ENCODE measurements around the gene FBLN5.

DNA sequence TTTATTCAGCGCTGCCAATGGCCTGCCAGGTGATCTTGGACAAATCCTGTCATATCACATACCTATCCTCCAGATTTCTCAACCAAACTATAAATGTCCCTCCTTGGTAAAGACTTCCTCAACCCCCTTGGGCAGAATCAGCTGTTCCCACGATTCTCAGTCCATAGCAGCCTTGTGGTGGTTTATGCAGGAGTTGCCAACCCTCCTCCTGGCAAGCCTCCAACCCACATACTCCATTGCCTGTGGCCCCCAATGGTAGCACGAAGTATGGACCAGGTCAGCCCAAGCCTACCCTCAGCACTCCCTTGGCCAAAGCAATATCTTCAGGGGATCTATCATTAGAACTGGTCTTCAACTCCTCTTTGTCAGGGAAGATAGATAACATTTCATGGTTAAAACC lies 27.0 kb downstream of the FBLN5 start:
- TF ChIP-seq POLR2A (IDR thresholded peaks at IDR 0.05; ENCODE audit: extremely low read depth, insufficient read length) (no peak), MYC (IDR thresholded peaks at IDR 0.05; ENCODE audit: low read depth, low read length) (no peak)
- TF ChIP-seq, protein P1, sequence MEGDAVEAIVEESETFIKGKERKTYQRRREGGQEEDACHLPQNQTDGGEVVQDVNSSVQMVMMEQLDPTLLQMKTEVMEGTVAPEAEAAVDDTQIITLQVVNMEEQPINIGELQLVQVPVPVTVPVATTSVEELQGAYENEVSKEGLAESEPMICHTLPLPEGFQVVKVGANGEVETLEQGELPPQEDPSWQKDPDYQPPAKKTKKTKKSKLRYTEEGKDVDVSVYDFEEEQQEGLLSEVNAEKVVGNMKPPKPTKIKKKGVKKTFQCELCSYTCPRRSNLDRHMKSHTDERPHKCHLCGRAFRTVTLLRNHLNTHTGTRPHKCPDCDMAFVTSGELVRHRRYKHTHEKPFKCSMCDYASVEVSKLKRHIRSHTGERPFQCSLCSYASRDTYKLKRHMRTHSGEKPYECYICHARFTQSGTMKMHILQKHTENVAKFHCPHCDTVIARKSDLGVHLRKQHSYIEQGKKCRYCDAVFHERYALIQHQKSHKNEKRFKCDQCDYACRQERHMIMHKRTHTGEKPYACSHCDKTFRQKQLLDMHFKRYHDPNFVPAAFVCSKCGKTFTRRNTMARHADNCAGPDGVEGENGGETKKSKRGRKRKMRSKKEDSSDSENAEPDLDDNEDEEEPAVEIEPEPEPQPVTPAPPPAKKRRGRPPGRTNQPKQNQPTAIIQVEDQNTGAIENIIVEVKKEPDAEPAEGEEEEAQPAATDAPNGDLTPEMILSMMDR (IDR thresholded peaks at IDR 0.05; ENCODE audit: low read depth, low read length) = no peak
- TF ChIP-seq, protein P2, sequence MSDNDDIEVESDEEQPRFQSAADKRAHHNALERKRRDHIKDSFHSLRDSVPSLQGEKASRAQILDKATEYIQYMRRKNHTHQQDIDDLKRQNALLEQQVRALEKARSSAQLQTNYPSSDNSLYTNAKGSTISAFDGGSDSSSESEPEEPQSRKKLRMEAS (IDR thresholded peaks at IDR 0.05; ENCODE audit: low read depth, low read length) = no peak
